Measurements from ENCODE around the gene STPG4.
A peak's percentile ranks its signal among the peaks of the same experiment; 100 is the strongest.
"Not testable (repeated sequence)": the region's sequence is repeated elsewhere in the genome, so short reads cannot be mapped to it uniquely, and the experiment has no call there.

Gene STPG4

GRCh38 chr2:47155091-47155876 lies at the start of gene STPG4:
Gene STPG4 (minus strand): TSS chr2:47155308. CDS start chr2:47155251, 57 bp downstream.
- no peak for DNase-seq

- no peak for DNase-seq
Observed at GRCh38 chr2:47204691-47205090, 49.6 kb upstream of the STPG4 start.

- DNase-seq: no peak
Observed at GRCh38 chr2:47203995-47204394, 48.9 kb upstream of the STPG4 start.

GRCh38 chr2:47201224-47201623 lies 46.1 kb upstream of the STPG4 start:
- peak; percentile 33 for DNase-seq

- peak; percentile 99 for DNase-seq
Observed at GRCh38 chr2:47198985-47199451, 43.9 kb upstream of the STPG4 start.

GRCh38 chr2:47196499-47196898 lies 41.4 kb upstream of the STPG4 start:
- DNase-seq: no peak

GRCh38 chr2:47196046-47196445 lies 40.9 kb upstream of the STPG4 start:
- no peak for DNase-seq

- peak; percentile 59 for DNase-seq
Observed at GRCh38 chr2:47195148-47195547, 40.0 kb upstream of the STPG4 start.

- DNase-seq: no peak
Observed at GRCh38 chr2:47194410-47194809, 39.3 kb upstream of the STPG4 start.

GRCh38 chr2:47193607-47194006 lies 38.5 kb upstream of the STPG4 start:
- DNase-seq: no peak

- DNase-seq: peak; percentile 78
Observed at GRCh38 chr2:47190188-47190881, 35.2 kb upstream of the STPG4 start.

- DNase-seq: peak; percentile 95
Observed at GRCh38 chr2:47189635-47190034, 34.5 kb upstream of the STPG4 start.

GRCh38 chr2:47187069-47187468 lies 32.0 kb upstream of the STPG4 start:
- no peak for DNase-seq

- DNase-seq: no peak
Observed at GRCh38 chr2:47186351-47186750, 31.2 kb upstream of the STPG4 start.

- DNase-seq: not testable (repeated sequence)
Observed at GRCh38 chr2:47185098-47185497, 30.0 kb upstream of the STPG4 start.

GRCh38 chr2:47181176-47181575 lies 26.1 kb upstream of the STPG4 start:
- no peak for DNase-seq

- DNase-seq: no peak
Observed at GRCh38 chr2:47180531-47180930, 25.4 kb upstream of the STPG4 start.

- DNase-seq: no peak
Observed at GRCh38 chr2:47179388-47179787, 24.3 kb upstream of the STPG4 start.

GRCh38 chr2:47178341-47178740 lies 23.2 kb upstream of the STPG4 start:
- no peak for DNase-seq

- DNase-seq: no peak
Observed at GRCh38 chr2:47177043-47177565, 22.0 kb upstream of the STPG4 start.

- peak; percentile 36 for DNase-seq
Observed at GRCh38 chr2:47174733-47175361, 19.7 kb upstream of the STPG4 start.

- no peak for DNase-seq
Observed at GRCh38 chr2:47173986-47174732, 19.1 kb upstream of the STPG4 start.
